HUES6 (cell line): ENCODE results near the gene TSC22D1.
A peak's percentile ranks its signal among the peaks of the same experiment; 100 is the strongest.

Experiments used
- H3K27ac ChIP-seq: 2 replicates; pipeline ENCODE4 v1.7.0; 2013; ENCODE audit warnings: low read depth, mild to moderate bottlenecking, low read length, inconsistent platforms
- H3K27me3 ChIP-seq: 2 replicates; pipeline ENCODE4 v1.6.1; 2013; ENCODE audit warnings: low read length; ENCODE audit not compliant: control insufficient read depth, insufficient read depth
- H3K36me3 ChIP-seq: 2 replicates; pipeline ENCODE4 v1.6.1; 2013; ENCODE audit warnings: low read length; ENCODE audit not compliant: control insufficient read depth, insufficient read depth
- H3K4me1 ChIP-seq: 2 replicates; pipeline ENCODE4 v1.6.1; 2013; ENCODE audit warnings: low read length; ENCODE audit not compliant: control insufficient read depth, insufficient read depth
- H3K4me3 ChIP-seq: 2 replicates; pipeline ENCODE4 v1.5.1; 2013; ENCODE audit warnings: low read depth, low read length
- H3K9ac ChIP-seq: one replicate; pipeline ENCODE4 v1.6.1; 2013; ENCODE audit warnings: mild to moderate bottlenecking, low read length
- H3K9me3 ChIP-seq: 2 replicates; pipeline ENCODE4 v1.6.1; 2013; ENCODE audit warnings: low read depth, low read length; ENCODE audit not compliant: control insufficient read depth, insufficient read depth

The TSC22D1 gene

GRCh38 chr13:44437356-44438233 is 138.5 kb downstream of the TSC22D1 start:
- no peak overlapping the region for H3K9ac ChIP-seq
- H3K27ac ChIP-seq, result peak overlapping the region; percentile 65; the same call in 1 of the 2 replicates
- no peaks in the 10 kb centered on the region for H3K9me3 ChIP-seq
- peaks cover 21% of the 10 kb centered on the region for H3K36me3 ChIP-seq
- H3K27me3 ChIP-seq, result no peaks in the 10 kb centered on the region
- H3K4me3 ChIP-seq, result peak overlapping the region; percentile 90
- H3K4me1 ChIP-seq, result peaks cover 22% of the 10 kb centered on the region

GRCh38 chr13:44436589-44437337 is 139.4 kb downstream of the TSC22D1 start:
- no peaks in the 10 kb centered on the region for H3K9me3 ChIP-seq
- peaks cover 22% of the 10 kb centered on the region for H3K4me1 ChIP-seq
- no peaks in the 10 kb centered on the region for H3K27me3 ChIP-seq
- H3K4me3 ChIP-seq, result peak overlapping the region; percentile 90
- H3K27ac ChIP-seq, result peak overlapping the region; percentile 97
- peaks cover 23% of the 10 kb centered on the region for H3K36me3 ChIP-seq
- H3K9ac ChIP-seq, result peak overlapping the region; percentile 92

GRCh38 chr13:44435919-44436510 is 140.1 kb downstream of the TSC22D1 start:
- peaks cover 23% of the 10 kb centered on the region for H3K36me3 ChIP-seq
- H3K9me3 ChIP-seq, result no peaks in the 10 kb centered on the region
- peak overlapping the region; percentile 97 for H3K27ac ChIP-seq
- H3K4me1 ChIP-seq, result peaks cover 22% of the 10 kb centered on the region
- H3K27me3 ChIP-seq, result no peaks in the 10 kb centered on the region
- peak overlapping the region; percentile 90 for H3K4me3 ChIP-seq
- peak overlapping the region; percentile 92 for H3K9ac ChIP-seq

- Histone ChIP-seq H3K36me3 (peaks cover 23% of the 10 kb centered on the region), H3K4me3 (peak overlapping the region; percentile 90), H3K27me3 (no peaks in the 10 kb centered on the region), H3K4me1 (peaks cover 22% of the 10 kb centered on the region), H3K27ac (peak overlapping the region; percentile 97), H3K9me3 (no peaks in the 10 kb centered on the region), H3K9ac (peak overlapping the region; percentile 92)
Measured at GRCh38 chr13:44435142-44435918, 140.8 kb downstream of the TSC22D1 start.

GRCh38 chr13:44434766-44435141 is 141.4 kb downstream of the TSC22D1 start:
- peaks cover 18% of the 10 kb centered on the region for H3K4me1 ChIP-seq

GRCh38 chr13:44433863-44434765 is 142.0 kb downstream of the TSC22D1 start:
- Histone ChIP-seq H3K9me3 (no peaks in the 10 kb centered on the region), H3K27me3 (no peaks in the 10 kb centered on the region), H3K36me3 (peaks cover 23% of the 10 kb centered on the region), H3K27ac (peak overlapping the region; percentile 29; the same call in 1 of the 2 replicates), H3K4me3 (peak overlapping the region; percentile 90; the same call in 1 of the 2 replicates), H3K9ac (peak overlapping the region; percentile 66), H3K4me1 (peaks cover 13% of the 10 kb centered on the region)

More at GRCh38 chr13:44434766-44435141, 141.4 kb downstream of the TSC22D1 start:
- H3K27ac ChIP-seq, result peak overlapping the region; percentile 29; the same call in 1 of the 2 replicates
- H3K27me3 ChIP-seq, result no peaks in the 10 kb centered on the region
- H3K9me3 ChIP-seq, result no peaks in the 10 kb centered on the region
- peak overlapping the region; percentile 90 for H3K4me3 ChIP-seq
- H3K9ac ChIP-seq, result peak overlapping the region; percentile 66
- H3K36me3 ChIP-seq, result peaks cover 23% of the 10 kb centered on the region

GRCh38 chr13:44432650-44433049 is 143.5 kb downstream of the TSC22D1 start:
- Histone ChIP-seq H3K36me3 (peaks cover 23% of the 10 kb centered on the region), H3K9ac (no peak overlapping the region), H3K9me3 (0 out of 2 replicates have a peak, but pooled peaks cover under 1% of the 10 kb centered on the region), H3K4me1 (peaks cover 11% of the 10 kb centered on the region), H3K27me3 (no peaks in the 10 kb centered on the region), H3K27ac (no peak overlapping the region), H3K4me3 (no peak overlapping the region)

- no peak overlapping the region for H3K27ac ChIP-seq
- no peak overlapping the region for H3K9ac ChIP-seq
- no peaks in the 10 kb centered on the region for H3K27me3 ChIP-seq
- H3K36me3 ChIP-seq, result peaks cover 23% of the 10 kb centered on the region
- peaks cover 8% of the 10 kb centered on the region; the same call in 1 of the 2 replicates for H3K4me1 ChIP-seq
- peaks cover 7% of the 10 kb centered on the region; the same call in 1 of the 2 replicates for H3K9me3 ChIP-seq
- H3K4me3 ChIP-seq, result no peak overlapping the region
Measured at GRCh38 chr13:44431150-44431549, 145.0 kb downstream of the TSC22D1 start.

- Histone ChIP-seq H3K27me3 (no peaks in the 10 kb centered on the region), H3K9ac (no peak overlapping the region), H3K4me3 (no peak overlapping the region), H3K4me1 (peaks cover 3% of the 10 kb centered on the region; the same call in 1 of the 2 replicates), H3K9me3 (peaks cover 7% of the 10 kb centered on the region; the same call in 1 of the 2 replicates), H3K27ac (no peak overlapping the region), H3K36me3 (peaks cover 19% of the 10 kb centered on the region)
Measured at GRCh38 chr13:44429311-44429710, 146.8 kb downstream of the TSC22D1 start.
